Measurements from ENCODE around the gene GPRC5B. TPM values are rescaled to one million over a fixed set of nuclear protein-coding genes. Genes with fewer than 3 reads are reported as not detected.

GPRC5B gene
- total and polyA plus RNA-seq, 2 donors (not counting 1 experiment from before 2014, with no cell fraction given), result 4.3 to 4.5 TPM

DNA sequence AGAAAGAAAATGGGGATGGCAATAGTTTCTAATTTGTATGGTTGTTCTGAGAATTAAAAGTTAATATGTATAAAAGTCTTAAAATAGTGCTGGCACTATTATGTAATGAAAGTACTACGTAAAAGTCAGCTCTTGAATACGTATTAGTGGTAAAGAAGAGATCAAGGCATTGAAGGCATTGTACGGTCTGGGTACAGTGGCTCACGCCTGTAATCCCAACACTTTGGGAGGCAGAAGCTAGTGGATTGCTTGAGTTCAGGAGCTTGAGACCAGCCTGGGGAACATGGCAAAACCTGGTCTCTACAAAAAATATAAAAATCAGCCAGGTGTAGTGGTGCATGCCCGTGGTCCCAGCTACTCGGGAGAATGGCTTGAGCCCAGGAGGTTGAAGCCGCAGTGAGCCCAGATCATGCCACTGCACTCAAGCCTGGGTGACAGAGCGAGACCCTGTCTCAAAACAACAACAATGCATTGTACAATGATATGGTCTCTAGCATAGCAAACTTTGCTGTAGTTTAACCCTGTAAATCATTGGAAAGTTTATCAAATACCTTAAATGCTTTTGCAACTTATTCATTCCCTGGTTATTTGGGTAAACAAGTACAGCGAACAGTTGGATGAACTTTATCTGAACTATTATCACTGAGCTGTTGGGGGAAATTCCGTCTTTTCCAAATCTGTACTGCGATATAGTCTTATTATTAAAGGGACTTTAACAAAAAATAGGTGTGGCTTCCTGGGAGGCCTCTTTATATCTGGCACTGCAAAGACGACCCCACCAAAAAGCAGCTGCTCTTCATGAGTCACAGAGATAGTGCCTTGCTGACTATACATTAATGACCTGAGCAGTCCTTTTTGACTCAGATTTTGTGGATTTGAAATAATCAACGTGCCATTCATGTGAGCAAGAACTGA lies 73.6 kb downstream of the GPRC5B start:
- Histone ChIP-seq H3K79me2 (ENCODE audit: control insufficient read depth, insufficient read depth, low read length) (no peaks in the 10 kb centered on the region), H3K36me3 (ENCODE audit: control insufficient read depth, insufficient read depth, low read length) (no peaks in the 10 kb centered on the region), H3K27me3 (ENCODE audit: control insufficient read depth, insufficient read depth, low read length) (no peaks in the 10 kb centered on the region), H3K4me2 (ENCODE audit: extremely low read depth, insufficient read depth, low read length) (peak overlapping the region; percentile 75), H3K4me1 (ENCODE audit: control insufficient read depth, extremely low read depth, insufficient read depth, low read length) (peaks cover 2% of the 10 kb centered on the region), H2AFZ (ENCODE audit: low read length) (no peak overlapping the region), H3K4me3 (replicated peaks in 1 of 4; ENCODE audit: control extremely low read depth in 1 of 4, insufficient read depth in 1 of 4, low read depth in 3 of 4, low read length in 4 of 4) (no peak overlapping the region), H3K9me3 (ENCODE audit: control insufficient read depth, insufficient read depth, low read depth, low read length) (no peaks in the 10 kb centered on the region), H4K20me1 (ENCODE audit: control insufficient read depth, extremely low read depth, insufficient read depth, low read length) (no peaks in the 10 kb centered on the region), H3K27ac (ENCODE audit: insufficient read depth, low read length) (peak overlapping the region; percentile 30), H3K9ac (ENCODE audit: insufficient read depth, low read length) (no peak overlapping the region)
- peak; percentile 60 to 88 for DNase-seq (ENCODE audit: low read depth in 2 of 2)
- TF ChIP-seq, protein P1, sequence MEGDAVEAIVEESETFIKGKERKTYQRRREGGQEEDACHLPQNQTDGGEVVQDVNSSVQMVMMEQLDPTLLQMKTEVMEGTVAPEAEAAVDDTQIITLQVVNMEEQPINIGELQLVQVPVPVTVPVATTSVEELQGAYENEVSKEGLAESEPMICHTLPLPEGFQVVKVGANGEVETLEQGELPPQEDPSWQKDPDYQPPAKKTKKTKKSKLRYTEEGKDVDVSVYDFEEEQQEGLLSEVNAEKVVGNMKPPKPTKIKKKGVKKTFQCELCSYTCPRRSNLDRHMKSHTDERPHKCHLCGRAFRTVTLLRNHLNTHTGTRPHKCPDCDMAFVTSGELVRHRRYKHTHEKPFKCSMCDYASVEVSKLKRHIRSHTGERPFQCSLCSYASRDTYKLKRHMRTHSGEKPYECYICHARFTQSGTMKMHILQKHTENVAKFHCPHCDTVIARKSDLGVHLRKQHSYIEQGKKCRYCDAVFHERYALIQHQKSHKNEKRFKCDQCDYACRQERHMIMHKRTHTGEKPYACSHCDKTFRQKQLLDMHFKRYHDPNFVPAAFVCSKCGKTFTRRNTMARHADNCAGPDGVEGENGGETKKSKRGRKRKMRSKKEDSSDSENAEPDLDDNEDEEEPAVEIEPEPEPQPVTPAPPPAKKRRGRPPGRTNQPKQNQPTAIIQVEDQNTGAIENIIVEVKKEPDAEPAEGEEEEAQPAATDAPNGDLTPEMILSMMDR (conservative IDR thresholded peaks at IDR 0.05 in 1 of 2, IDR thresholded peaks at IDR 0.05 in 1 of 2; ENCODE audit: low read depth in 1 of 2, low read length in 2 of 2), result no peak
- TF ChIP-seq EZH2 (IDR thresholded peaks at IDR 0.05; ENCODE audit: low read length, missing control alignments), result no peak

DNA sequence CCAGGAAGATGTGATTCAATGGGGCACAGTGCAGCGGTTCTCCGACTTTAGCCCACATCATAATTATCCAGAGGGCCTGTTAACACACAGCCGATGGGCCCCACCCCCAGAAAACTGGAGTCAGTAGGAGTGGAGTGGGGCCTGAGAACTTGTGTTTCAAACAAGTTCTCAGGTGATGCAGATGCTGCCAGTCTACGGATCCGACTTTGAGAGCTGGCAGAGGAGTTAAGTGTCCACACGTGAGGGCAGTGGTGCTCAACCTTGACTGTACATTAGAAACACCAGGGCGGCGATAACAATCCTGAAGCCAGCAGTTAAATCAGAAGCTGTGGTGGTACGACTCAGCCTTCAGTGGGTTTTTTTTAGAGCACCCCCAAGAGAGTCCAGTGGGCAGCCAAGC lies 75.0 kb downstream of the GPRC5B start:
- Histone ChIP-seq H3K36me3 (ENCODE audit: control insufficient read depth, insufficient read depth, low read length) (no peaks in the 10 kb centered on the region), H3K9me3 (ENCODE audit: control insufficient read depth, insufficient read depth, low read depth, low read length) (no peaks in the 10 kb centered on the region), H3K9ac (ENCODE audit: insufficient read depth, low read length) (no peak overlapping the region), H4K20me1 (ENCODE audit: control insufficient read depth, extremely low read depth, insufficient read depth, low read length) (no peaks in the 10 kb centered on the region), H3K27ac (ENCODE audit: insufficient read depth, low read length) (no peak overlapping the region), H3K27me3 (ENCODE audit: control insufficient read depth, insufficient read depth, low read length) (no peaks in the 10 kb centered on the region), H2AFZ (ENCODE audit: low read length) (no peak overlapping the region), H3K4me3 (replicated peaks in 1 of 4; ENCODE audit: control extremely low read depth in 1 of 4, insufficient read depth in 1 of 4, low read depth in 3 of 4, low read length in 4 of 4) (no peak overlapping the region), H3K79me2 (ENCODE audit: control insufficient read depth, insufficient read depth, low read length) (no peaks in the 10 kb centered on the region), H3K4me1 (ENCODE audit: control insufficient read depth, extremely low read depth, insufficient read depth, low read length) (peaks cover 2% of the 10 kb centered on the region), H3K4me2 (ENCODE audit: extremely low read depth, insufficient read depth, low read length) (no peak overlapping the region)
- TF ChIP-seq EZH2 (IDR thresholded peaks at IDR 0.05; ENCODE audit: low read length, missing control alignments), result no peak
- TF ChIP-seq, protein P1 (conservative IDR thresholded peaks at IDR 0.05 in 1 of 2, IDR thresholded peaks at IDR 0.05 in 1 of 2; ENCODE audit: low read depth in 1 of 2, low read length in 2 of 2), result no peak
- DNase-seq (ENCODE audit: low read depth in 2 of 2), result no peak

DNA sequence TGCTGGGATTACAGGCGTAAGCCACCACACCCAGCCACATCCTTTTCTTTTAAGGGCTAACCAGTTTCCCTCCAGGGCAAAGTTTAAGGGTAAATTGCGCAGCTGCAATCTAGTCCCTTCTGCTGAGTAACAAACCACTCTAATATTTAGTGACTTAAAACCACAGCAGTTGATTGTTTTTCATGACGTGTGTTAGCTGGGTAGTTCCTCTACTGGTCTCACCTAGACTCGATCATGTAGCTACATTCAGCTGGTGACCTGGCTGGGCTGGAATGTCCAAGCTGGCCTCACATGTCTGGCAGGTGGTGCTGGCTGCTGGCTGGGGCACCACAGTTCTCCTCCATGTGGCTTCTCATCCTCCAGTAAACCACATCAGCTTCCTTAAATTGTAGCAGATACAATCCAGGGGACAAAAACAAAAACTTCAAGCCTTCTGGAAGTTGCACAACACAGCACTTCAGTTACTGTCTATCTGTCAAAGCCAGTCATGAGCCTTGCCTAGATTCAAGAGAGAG lies 75.5 kb downstream of the GPRC5B start:
- H3K27me3 ChIP-seq (ENCODE audit: control insufficient read depth, insufficient read depth, low read length), result no peaks in the 10 kb centered on the region
- H3K9ac ChIP-seq (ENCODE audit: insufficient read depth, low read length), result no peak overlapping the region
- H3K4me3 ChIP-seq (replicated peaks in 1 of 4; ENCODE audit: control extremely low read depth in 1 of 4, insufficient read depth in 1 of 4, low read depth in 3 of 4, low read length in 4 of 4), result no peak overlapping the region
- no peak for TF ChIP-seq EZH2 (IDR thresholded peaks at IDR 0.05; ENCODE audit: low read length, missing control alignments)
- TF ChIP-seq, protein P1 (conservative IDR thresholded peaks at IDR 0.05 in 1 of 2, IDR thresholded peaks at IDR 0.05 in 1 of 2; ENCODE audit: low read depth in 1 of 2, low read length in 2 of 2), result no peak
- peaks cover 2% of the 10 kb centered on the region for H3K4me1 ChIP-seq (ENCODE audit: control insufficient read depth, extremely low read depth, insufficient read depth, low read length)
- no peaks in the 10 kb centered on the region for H3K36me3 ChIP-seq (ENCODE audit: control insufficient read depth, insufficient read depth, low read length)
- H3K79me2 ChIP-seq (ENCODE audit: control insufficient read depth, insufficient read depth, low read length), result no peaks in the 10 kb centered on the region
- no peak overlapping the region for H3K27ac ChIP-seq (ENCODE audit: insufficient read depth, low read length)
- no peaks in the 10 kb centered on the region for H4K20me1 ChIP-seq (ENCODE audit: control insufficient read depth, extremely low read depth, insufficient read depth, low read length)
- no peak overlapping the region for H2AFZ ChIP-seq (ENCODE audit: low read length)
- no peak overlapping the region for H3K4me2 ChIP-seq (ENCODE audit: extremely low read depth, insufficient read depth, low read length)
- H3K9me3 ChIP-seq (ENCODE audit: control insufficient read depth, insufficient read depth, low read depth, low read length), result no peaks in the 10 kb centered on the region
- DNase-seq (ENCODE audit: low read depth in 2 of 2), result peak in 1 of 2 donors; percentile 65
